Activated T-helper 1 cell treated with anti-CD3 and anti-CD28 coated beads, Interleukin-12 subunit alpha, Interleukin-12 subunit beta, Interleukin-2, Interleukin-4 antibody, amounts not matched to agents 30 ng/mL and 10 ng/mL and 1 ng/mL, durations not matched to agents 14 hours and 24 hours and 36 hours (primary cell): ENCODE results near the gene NOP16. TPM values are rescaled to one million over a fixed set of nuclear protein-coding genes. Genes with fewer than 3 reads are reported as not detected.
A peak's percentile ranks its signal among the peaks of the same experiment; 100 is the strongest.

Experiments used
- DNase-seq: peaks from one replicate; pipeline ENCODE4 v3.0.0; 2021; ENCODE audit warnings: low spot score
- H3K27ac Mint-ChIP-seq: one replicate; pipeline ENCODE4 v1.8.0; 2021; ENCODE audit warnings: mild to moderate bottlenecking, mixed read lengths
- H3K27me3 Mint-ChIP-seq: one replicate; pipeline ENCODE4 v1.8.0; 2022; ENCODE audit warnings: mild to moderate bottlenecking, moderate library complexity, mixed read lengths; ENCODE audit not compliant: insufficient read depth
- H3K36me3 Mint-ChIP-seq: one replicate; pipeline ENCODE4 v1.8.0; 2021; ENCODE audit warnings: low read depth, mixed read lengths
- H3K4me1 Mint-ChIP-seq: one replicate; pipeline ENCODE4 v1.8.0; 2021; ENCODE audit warnings: low read depth, mixed read lengths
- H3K4me3 Mint-ChIP-seq: one replicate; pipeline ENCODE4 v1.8.0; 2021; ENCODE audit warnings: mild to moderate bottlenecking, moderate library complexity, mixed read lengths
- H3K9me3 Mint-ChIP-seq: one replicate; pipeline ENCODE4 v1.8.0; 2021; ENCODE audit warnings: mixed read lengths
- intact Hi-C: fragments of 100-400 bp; cut with micrococcal nuclease; formaldehyde crosslinking; loops from one replicate; pipeline ENCODE4 v1.15.1; 2024
- total RNA-seq: library from RNA; stranded (reverse); gene quantifications from 2 replicates; pipeline ENCODE4 v1.2.3, GENCODE V29; 2022

Gene NOP16
- total RNA-seq, 1 donor from 2014 or later = 111 TPM

- Mint-ChIP-seq H3K4me3 (no peak overlapping the region), H3K27me3 (no peaks in the 10 kb centered on the region), H3K9me3 (no peaks in the 10 kb centered on the region), H3K36me3 (peaks cover 13% of the 10 kb centered on the region), H3K27ac (no peak overlapping the region), H3K4me1 (no peaks in the 10 kb centered on the region)
- intact Hi-C loops = no loop called here
- DNase-seq = no peak
Observed at GRCh38 chr5:176373100-176373818, 15.1 kb downstream of the NOP16 start.

- Mint-ChIP-seq H3K9me3 (no peaks in the 10 kb centered on the region), H3K27ac (no peak overlapping the region), H3K27me3 (no peaks in the 10 kb centered on the region), H3K4me3 (no peak overlapping the region), H3K4me1 (peaks cover 5% of the 10 kb centered on the region), H3K36me3 (peaks cover 25% of the 10 kb centered on the region)
- intact Hi-C loops = no loop called here
- DNase-seq = no peak
Observed at GRCh38 chr5:176371621-176372539, 16.5 kb downstream of the NOP16 start.

GRCh38 chr5:176369934-176370711 is 18.3 kb downstream of the NOP16 start:
- intact Hi-C loops = loop anchor here (10.0 kb wide), 2 partner anchors 895 to 1145 kb away; partner anchors contain the start of genes DDX41 and SFXN1
- H3K27ac Mint-ChIP-seq = no peak overlapping the region
- H3K27me3 Mint-ChIP-seq = no peaks in the 10 kb centered on the region
- H3K4me1 Mint-ChIP-seq = peaks cover 5% of the 10 kb centered on the region
- DNase-seq = no peak
- H3K4me3 Mint-ChIP-seq = no peak overlapping the region
- H3K36me3 Mint-ChIP-seq = peaks cover 25% of the 10 kb centered on the region
- H3K9me3 Mint-ChIP-seq = no peaks in the 10 kb centered on the region

GRCh38 chr5:176368726-176369125 is 19.7 kb downstream of the NOP16 start:
- no peak for DNase-seq
- no peaks in the 10 kb centered on the region for H3K9me3 Mint-ChIP-seq
- intact Hi-C loops = loop anchor here (10.0 kb wide), 2 partner anchors 894 to 1146 kb away; partner anchors contain the start of genes DDX41 and SFXN1
- no peak overlapping the region for H3K27ac Mint-ChIP-seq
- peaks cover 10% of the 10 kb centered on the region for H3K4me1 Mint-ChIP-seq
- H3K4me3 Mint-ChIP-seq = no peak overlapping the region
- H3K27me3 Mint-ChIP-seq = no peaks in the 10 kb centered on the region
- H3K36me3 Mint-ChIP-seq = peaks cover 22% of the 10 kb centered on the region

- H3K9me3 Mint-ChIP-seq = no peaks in the 10 kb centered on the region
- H3K4me3 Mint-ChIP-seq = peak overlapping the region; percentile 83
- intact Hi-C loops = loop anchor here (10.0 kb wide), 2 partner anchors 892 to 1148 kb away; partner anchors contain the start of genes DDX41 and SFXN1
- peaks cover 22% of the 10 kb centered on the region for H3K36me3 Mint-ChIP-seq
- H3K27ac Mint-ChIP-seq = peak overlapping the region; percentile 70
- H3K27me3 Mint-ChIP-seq = no peaks in the 10 kb centered on the region
- peaks cover 23% of the 10 kb centered on the region for H3K4me1 Mint-ChIP-seq
- no peak for DNase-seq
Observed at GRCh38 chr5:176366232-176366894, 22.0 kb downstream of the NOP16 start.

GRCh38 chr5:176365351-176366231 is 22.8 kb downstream of the NOP16 start, which contains the start of gene ARL10:
Gene ARL10, plus strand, starts transcription at chr5:176365487. Its CDS starts 77 bp downstream, at chr5:176365564.
- intact Hi-C loops = loop anchor here (1.0 to 10.0 kb wide), 4 partner anchors 23 to 1149 kb away; partner anchors contain the start of genes DDX41, HIGD2A, NOP16 and RNF44
- Mint-ChIP-seq H3K36me3 (peaks cover 21% of the 10 kb centered on the region), H3K27me3 (no peaks in the 10 kb centered on the region), H3K27ac (peak within 1 kb of the TSS; percentile 18), H3K4me3 (peak within 1 kb of the TSS; percentile 83), H3K9me3 (no peaks in the 10 kb centered on the region), H3K4me1 (peaks cover 23% of the 10 kb centered on the region)
- peak; percentile 50 for DNase-seq

- H3K4me3 Mint-ChIP-seq = peak overlapping the region; percentile 77
- peaks cover 24% of the 10 kb centered on the region for H3K4me1 Mint-ChIP-seq
- intact Hi-C loops = loop anchor here (1.0 to 10.0 kb wide), 5 partner anchors 23 to 1150 kb away; partner anchors contain the start of genes DDX41, HIGD2A, NOP16 and RNF44
- peaks cover 18% of the 10 kb centered on the region for H3K36me3 Mint-ChIP-seq
- no peak for DNase-seq
- H3K27ac Mint-ChIP-seq = peak overlapping the region; percentile 18
- H3K27me3 Mint-ChIP-seq = no peaks in the 10 kb centered on the region
- H3K9me3 Mint-ChIP-seq = no peaks in the 10 kb centered on the region
Observed at GRCh38 chr5:176364765-176365350, 23.5 kb downstream of the NOP16 start.

- no peaks in the 10 kb centered on the region for H3K27me3 Mint-ChIP-seq
- DNase-seq = no peak
- H3K4me1 Mint-ChIP-seq = peaks cover 37% of the 10 kb centered on the region
- H3K4me3 Mint-ChIP-seq = peak overlapping the region; percentile 97
- peak overlapping the region; percentile 91 for H3K27ac Mint-ChIP-seq
- no peaks in the 10 kb centered on the region for H3K9me3 Mint-ChIP-seq
- H3K36me3 Mint-ChIP-seq = peaks cover 14% of the 10 kb centered on the region
- intact Hi-C loops = loop anchor here (5.0 to 10.0 kb wide), 3 partner anchors 125 to 1153 kb away; partner anchors contain the start of genes DDX41, SFXN1 and SIMC1
Observed at GRCh38 chr5:176362233-176362490, 26.2 kb downstream of the NOP16 start.

GRCh38 chr5:176361437-176362232 is 26.8 kb downstream of the NOP16 start, which contains the start of gene KIAA1191:
Gene KIAA1191, minus strand, starts transcription at chr5:176361764. Its CDS starts 2,256 bp downstream, at chr5:176359508.
- peaks cover 36% of the 10 kb centered on the region for H3K4me1 Mint-ChIP-seq
- intact Hi-C loops = loop anchor here (1.0 to 10.0 kb wide), 8 partner anchors 27 to 1153 kb away; partner anchors contain the start of genes CLTB, DDX41, FAF2 and HIGD2A
- peak; percentile 93 for DNase-seq
- H3K27ac Mint-ChIP-seq = peak within 1 kb of the TSS; percentile 91
- no peaks in the 10 kb centered on the region for H3K9me3 Mint-ChIP-seq
- H3K27me3 Mint-ChIP-seq = no peaks in the 10 kb centered on the region
- peak within 1 kb of the TSS; percentile 97 for H3K4me3 Mint-ChIP-seq
- H3K36me3 Mint-ChIP-seq = peaks cover 14% of the 10 kb centered on the region

GRCh38 chr5:176360894-176361436 is 27.4 kb downstream of the NOP16 start:
- H3K36me3 Mint-ChIP-seq = peaks cover 17% of the 10 kb centered on the region
- peaks cover 36% of the 10 kb centered on the region for H3K4me1 Mint-ChIP-seq
- H3K27ac Mint-ChIP-seq = peak overlapping the region; percentile 91
- intact Hi-C loops = loop anchor here (1.0 to 10.0 kb wide), 8 partner anchors 27 to 1154 kb away; partner anchors contain the start of genes CLTB, DDX41, FAF2 and HIGD2A
- no peaks in the 10 kb centered on the region for H3K9me3 Mint-ChIP-seq
- DNase-seq = peak; percentile 7
- H3K27me3 Mint-ChIP-seq = no peaks in the 10 kb centered on the region
- H3K4me3 Mint-ChIP-seq = peak overlapping the region; percentile 97
